Endothelial cell of umbilical vein (primary cell): ENCODE measurements around the gene SUGCT. TPM values are rescaled to one million over a fixed set of nuclear protein-coding genes. Genes with fewer than 3 reads are reported as not detected.

ENCODE experiments used
- BruUV-seq: library from RNA; stranded (reverse); fragments of 400-500 nt; replicated peaks from 2 replicates; lab custom pipeline; 2021; lab: Mats Ljungman, UMichigan
- CTCF ChIA-PET: fragments of 300-600, 350-600 bp; sonication (Branson Sonifier 250); formaldehyde crosslinking; loops from one replicate; lab custom pipeline; 2021; ENCODE audit warnings: antibody characterized with exemption, inconsistent platforms; lab: Charles Lee
- POLR2A ChIA-PET: fragments of 300-600, 350-600 bp; sonication (Branson Sonifier 250); formaldehyde crosslinking; loops from one replicate; lab custom pipeline; 2021; ENCODE audit warnings: antibody characterized with exemption, inconsistent platforms; lab: Charles Lee
- DNase-seq: peaks from one replicate; pipeline ENCODE4 v3.0.0-alpha.2; 2011; ENCODE audit warnings: low read depth, low spot score
- FAIRE-seq: peaks from 2 replicates; lab custom pipeline; 2011; peaks lifted over from hg19 to GRCh38; lab: Jason Lieb, UNC
- H2AFZ ChIP-seq: 2 replicates; pipeline ENCODE4 v1.6.0; 2012; ENCODE audit warnings: low read depth, low read length, control low read depth, inconsistent platforms
- H3K27ac ChIP-seq: 2 replicates; pipeline ENCODE4 v1.5.1; 2011; ENCODE audit warnings: low read depth, mild to moderate bottlenecking, control low read depth, low read length, moderate library complexity; ENCODE audit not compliant: insufficient read depth
- H3K27me3 ChIP-seq, 2 experiments: 2 replicates each; pipeline versions ENCODE4 v1.6.0 to v1.6.1; 2011; ENCODE audit warnings: low read length in 2 of 2, mixed read lengths in 1 of 2; ENCODE audit not compliant: control insufficient read depth in 2 of 2, insufficient read depth in 2 of 2
- H3K36me3 ChIP-seq, 2 experiments: 2 replicates in 1 of 2; 3 replicates in 1 of 2; pipeline ENCODE4 v1.5.1; 2011; ENCODE audit warnings: low read length in 2 of 2, mild to moderate bottlenecking in 1 of 2, moderate library complexity in 1 of 2; ENCODE audit not compliant: control insufficient read depth in 2 of 2, insufficient read depth in 2 of 2; ENCODE audit errors: extremely low read depth in 1 of 2
- H3K4me1 ChIP-seq: 3 replicates; pipeline ENCODE4 v1.5.1; 2011; ENCODE audit warnings: mild to moderate bottlenecking, low read length; ENCODE audit not compliant: control insufficient read depth, insufficient read depth; ENCODE audit errors: extremely low read depth
- H3K4me2 ChIP-seq: 2 replicates; pipeline ENCODE4 v1.6.1; 2011; ENCODE audit warnings: low read length, control low read depth, mixed read lengths; ENCODE audit not compliant: insufficient read depth
- H3K4me3 ChIP-seq, 3 experiments: fragments of 200-600 bp in 1 of 3; sonication (generic), shearing (Covaris generic) in 1 of 3; replicated peaks in 1 of 3; 2 replicates each; pipeline ENCODE4 v1.5.1; 2011 to 2016; ENCODE audit warnings: control low read depth in 3 of 3, low read length in 3 of 3, mild to moderate bottlenecking in 2 of 3, inconsistent platforms in 1 of 3, low read depth in 1 of 3, moderate library complexity in 1 of 3; ENCODE audit not compliant: insufficient read depth in 1 of 3
- H3K79me2 ChIP-seq: 2 replicates; pipeline ENCODE4 v1.6.0; 2012; ENCODE audit warnings: low read length, inconsistent platforms; ENCODE audit not compliant: control insufficient read depth, insufficient read depth
- H3K9ac ChIP-seq: replicated peaks from 2 replicates; pipeline ENCODE3; 2011; ENCODE audit warnings: low read length, control low read depth; ENCODE audit not compliant: insufficient read depth; ENCODE audit errors: extremely low read depth
- H3K9me1 ChIP-seq: replicated peaks from 3 replicates; pipeline ENCODE4 v1.6.0; 2011; ENCODE audit warnings: mild to moderate bottlenecking, low read length; ENCODE audit not compliant: control insufficient read depth, insufficient read depth; ENCODE audit errors: extremely low read depth
- H3K9me3 ChIP-seq: replicated peaks from 2 replicates; pipeline ENCODE4 v1.5.1; 2012; ENCODE audit warnings: low read length, inconsistent platforms; ENCODE audit not compliant: control insufficient read depth, insufficient read depth
- H4K20me1 ChIP-seq: replicated peaks from 2 replicates; pipeline ENCODE3; 2011; ENCODE audit warnings: mild to moderate bottlenecking, low read length; ENCODE audit not compliant: control insufficient read depth, insufficient read depth; ENCODE audit errors: extremely low read depth
- EZH2 ChIP-seq: IDR thresholded peaks from 2 replicates; pipeline ENCODE4 v1.6.1; 2012; ENCODE audit warnings: borderline replicate concordance, low read depth, mild to moderate bottlenecking, moderate library complexity, low read length, inconsistent platforms; ENCODE audit not compliant: severe bottlenecking
- FOS ChIP-seq: IDR thresholded peaks from 2 replicates; pipeline ENCODE4 v1.6.1; 2011; ENCODE audit warnings: mild to moderate bottlenecking, low read length, moderate library complexity, borderline replicate concordance; ENCODE audit not compliant: insufficient read depth
- GATA2 ChIP-seq: IDR thresholded peaks from 2 replicates; pipeline ENCODE4 v1.7.0; 2011; ENCODE audit warnings: low read depth, mild to moderate bottlenecking, moderate library complexity, mixed read lengths, low read length; ENCODE audit not compliant: insufficient read length, insufficient read depth
- JUN ChIP-seq: IDR thresholded peaks from 2 replicates; pipeline ENCODE4 v1.6.1; 2011; ENCODE audit warnings: borderline replicate concordance, low read depth; ENCODE audit not compliant: insufficient read length, insufficient read depth
- MYC ChIP-seq: IDR thresholded peaks from one replicate; pipeline ENCODE4 v1.6.1; 2011; ENCODE audit warnings: mild to moderate bottlenecking, low read depth, low read length
- POLR2A ChIP-seq: IDR thresholded peaks from 2 replicates; pipeline ENCODE4 v1.6.1; 2012; ENCODE audit warnings: low read depth, mild to moderate bottlenecking, control low read depth, low read length
- POLR2AphosphoS5 ChIP-seq: IDR thresholded peaks from 2 replicates; pipeline ENCODE4 v1.6.1; 2012; ENCODE audit warnings: low read depth, mild to moderate bottlenecking, control low read depth, low read length, moderate library complexity; ENCODE audit not compliant: insufficient read depth
- dilution Hi-C: fragments of 300-500 bp; cut with MboI; formaldehyde crosslinking; loops from one replicate; pipeline ENCODE4 v1.15.0; 2019; ENCODE audit warnings: low sequenced_read_pairs; ENCODE audit not compliant: extremely low pct_ligation_motif_present
- intact Hi-C: fragments of 100-400 bp; cut with micrococcal nuclease; formaldehyde crosslinking; loops from one replicate; pipeline ENCODE4 v1.10.0; 2022
- polyA plus RNA-seq, 4 experiments: library from polyadenylated mRNA; depleted of rRNA in 3 of 4; stranded (reverse) in 3 of 4; unstranded in 1 of 4; fragments of >200 nt; gene quantifications; 2 replicates each; pipeline versions ENCODE4 v1.2.1 to v1.2.3, GENCODE V29; 2011 to 2012; ENCODE audit warnings: missing spikeins in 1 of 4
- total RNA-seq: library from RNA; stranded (reverse); gene quantifications from 2 replicates; pipeline ENCODE4 v1.2.3, GENCODE V29; 2021
- TF ChIP-seq, protein P1 (sequence below), 2 donors: IDR thresholded peaks; 1 replicate in 1 of 2; 2 replicates in 1 of 2; pipeline ENCODE4 v1.5.1; 2011; ENCODE audit warnings: low read length in 2 of 2, mild to moderate bottlenecking in 2 of 2, moderate library complexity in 2 of 2, control low read depth in 1 of 2, inconsistent platforms in 1 of 2, low read depth in 1 of 2; ENCODE audit not compliant: insufficient read depth in 1 of 2; ENCODE audit errors: extremely low read depth in 1 of 2
- TF ChIP-seq, protein P2 (sequence below): IDR thresholded peaks from 2 replicates; pipeline ENCODE4 v1.6.1; 2011; ENCODE audit not compliant: insufficient read depth, insufficient read length

Gene SUGCT
- total and polyA plus RNA-seq, 2 donors (not counting 3 experiments of a cell fraction or from before 2014, with no cell fraction given) = 1.2 to 1.4 TPM

DNA sequence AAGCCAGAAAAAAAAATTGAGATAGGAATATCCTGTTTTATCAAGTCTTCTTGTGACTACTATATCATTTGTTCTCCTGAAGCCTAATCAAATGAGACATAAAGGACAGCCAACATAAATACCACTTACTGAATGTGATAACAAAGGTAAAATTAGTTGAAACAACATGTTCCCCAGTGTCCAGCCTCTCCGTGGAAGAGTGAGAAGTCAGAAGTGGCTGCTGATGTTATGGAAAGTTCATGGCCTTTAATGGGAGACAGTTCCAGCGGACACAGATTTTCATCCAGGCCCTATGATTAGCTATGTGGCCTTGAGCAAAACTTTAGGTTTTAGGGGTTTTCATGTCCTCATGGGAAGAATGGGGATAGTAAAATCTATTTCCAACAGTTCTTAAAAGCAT is 724.3 kb downstream of the SUGCT start:
- BruUV-seq = no TSS peak
- CTCF ChIA-PET = no interaction called here

DNA sequence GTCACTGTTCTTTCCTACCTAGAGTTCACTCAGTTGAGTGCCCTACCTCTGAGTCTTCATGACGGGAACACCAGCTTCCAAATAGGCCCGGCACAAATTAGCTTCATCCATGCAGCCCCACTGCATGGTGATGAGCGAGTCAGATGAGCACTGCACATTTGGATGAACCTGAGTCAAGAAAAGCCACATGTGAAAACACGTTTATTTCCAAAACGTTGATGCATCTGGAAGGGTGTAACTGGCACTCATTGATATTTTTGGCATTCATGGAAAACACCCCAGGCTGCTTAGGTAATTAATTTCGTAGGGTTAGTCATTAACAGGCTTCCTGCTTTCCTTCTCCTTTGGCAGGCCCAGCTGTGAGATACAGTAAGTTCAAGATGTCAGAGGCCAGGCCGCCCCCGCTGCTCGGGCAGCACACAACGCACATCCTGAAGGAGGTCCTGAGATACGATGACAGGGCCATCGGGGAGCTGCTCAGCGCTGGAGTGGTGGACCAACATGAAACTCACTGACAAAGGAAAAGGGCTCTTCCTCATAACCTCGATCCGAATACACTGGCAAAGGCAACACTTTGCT is 725.2 kb downstream of the SUGCT start:
- Histone ChIP-seq H3K79me2 (no peaks in the 10 kb centered on the region), H4K20me1 (no peaks in the 10 kb centered on the region), H3K4me2 (no peak overlapping the region), H3K9ac (no peak overlapping the region), H3K9me1 (no peaks in the 10 kb centered on the region), H3K27me3 (no peaks in the 10 kb centered on the region), H3K36me3 (no peaks in the 10 kb centered on the region), H2AFZ (no peak overlapping the region), H3K4me1 (no peaks in the 10 kb centered on the region), H3K4me3 (no peak overlapping the region), H3K9me3 (no peaks in the 10 kb centered on the region), H3K27ac (no peak overlapping the region)
- ChIA-PET CTCF (no interaction called here), POLR2A (no interaction called here)
- intact Hi-C loops = no loop called here
- BruUV-seq = no TSS peak
- TF ChIP-seq JUN (no peak), MYC (no peak), GATA2 (no peak), POLR2AphosphoS5 (no peak), FOS (no peak), EZH2 (no peak), POLR2A (no peak)
- TF ChIP-seq, protein P1, sequence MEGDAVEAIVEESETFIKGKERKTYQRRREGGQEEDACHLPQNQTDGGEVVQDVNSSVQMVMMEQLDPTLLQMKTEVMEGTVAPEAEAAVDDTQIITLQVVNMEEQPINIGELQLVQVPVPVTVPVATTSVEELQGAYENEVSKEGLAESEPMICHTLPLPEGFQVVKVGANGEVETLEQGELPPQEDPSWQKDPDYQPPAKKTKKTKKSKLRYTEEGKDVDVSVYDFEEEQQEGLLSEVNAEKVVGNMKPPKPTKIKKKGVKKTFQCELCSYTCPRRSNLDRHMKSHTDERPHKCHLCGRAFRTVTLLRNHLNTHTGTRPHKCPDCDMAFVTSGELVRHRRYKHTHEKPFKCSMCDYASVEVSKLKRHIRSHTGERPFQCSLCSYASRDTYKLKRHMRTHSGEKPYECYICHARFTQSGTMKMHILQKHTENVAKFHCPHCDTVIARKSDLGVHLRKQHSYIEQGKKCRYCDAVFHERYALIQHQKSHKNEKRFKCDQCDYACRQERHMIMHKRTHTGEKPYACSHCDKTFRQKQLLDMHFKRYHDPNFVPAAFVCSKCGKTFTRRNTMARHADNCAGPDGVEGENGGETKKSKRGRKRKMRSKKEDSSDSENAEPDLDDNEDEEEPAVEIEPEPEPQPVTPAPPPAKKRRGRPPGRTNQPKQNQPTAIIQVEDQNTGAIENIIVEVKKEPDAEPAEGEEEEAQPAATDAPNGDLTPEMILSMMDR (IDR thresholded peaks at IDR 0.05; ENCODE audit: extremely low read depth in 1 of 2, insufficient read depth in 1 of 2, low read depth in 1 of 2, low read length in 2 of 2) = no peak
- TF ChIP-seq, protein P2, sequence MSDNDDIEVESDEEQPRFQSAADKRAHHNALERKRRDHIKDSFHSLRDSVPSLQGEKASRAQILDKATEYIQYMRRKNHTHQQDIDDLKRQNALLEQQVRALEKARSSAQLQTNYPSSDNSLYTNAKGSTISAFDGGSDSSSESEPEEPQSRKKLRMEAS = no peak
- dilution Hi-C loops = no loop called here
- no peak for FAIRE-seq
- no peak for DNase-seq

More for the DNA sequence above, 724.3 kb downstream of the SUGCT start:
- POLR2A ChIA-PET = no interaction called here
- no peak for TF ChIP-seq EZH2
- TF ChIP-seq POLR2AphosphoS5 = no peak
- Histone ChIP-seq H3K27me3 (no peaks in the 10 kb centered on the region), H3K9ac (no peak overlapping the region), H4K20me1 (no peaks in the 10 kb centered on the region), H3K9me1 (no peaks in the 10 kb centered on the region), H3K27ac (no peak overlapping the region), H3K4me2 (no peak overlapping the region), H3K4me1 (no peaks in the 10 kb centered on the region), H3K4me3 (no peak overlapping the region), H2AFZ (no peak overlapping the region), H3K36me3 (no peaks in the 10 kb centered on the region), H3K9me3 (no peaks in the 10 kb centered on the region), H3K79me2 (no peaks in the 10 kb centered on the region)
- DNase-seq = no peak
- no peak for FAIRE-seq
- intact Hi-C loops (no loop called here), dilution Hi-C loops (no loop called here)
